ENCODE results near the gene CRACDL.

The CRACDL gene

GRCh38 chr2:98800330-98801064 is 135.5 kb downstream of the CRACDL start:
- DNase-seq: no peak

GRCh38 chr2:98799375-98800329 is 136.4 kb downstream of the CRACDL start:
- DNase-seq: no peak

GRCh38 chr2:98796775-98797544 is 139.1 kb downstream of the CRACDL start:
- DNase-seq: no peak

GRCh38 chr2:98795891-98796676 is 139.9 kb downstream of the CRACDL start:
- DNase-seq: no peak

GRCh38 chr2:98793897-98794830 is 141.9 kb downstream of the CRACDL start:
- no peak for DNase-seq

- DNase-seq: no peak
Observed at GRCh38 chr2:98793275-98793674, 142.8 kb downstream of the CRACDL start.

- no peak for DNase-seq
Observed at GRCh38 chr2:98790221-98790620, 145.8 kb downstream of the CRACDL start.

DNA sequence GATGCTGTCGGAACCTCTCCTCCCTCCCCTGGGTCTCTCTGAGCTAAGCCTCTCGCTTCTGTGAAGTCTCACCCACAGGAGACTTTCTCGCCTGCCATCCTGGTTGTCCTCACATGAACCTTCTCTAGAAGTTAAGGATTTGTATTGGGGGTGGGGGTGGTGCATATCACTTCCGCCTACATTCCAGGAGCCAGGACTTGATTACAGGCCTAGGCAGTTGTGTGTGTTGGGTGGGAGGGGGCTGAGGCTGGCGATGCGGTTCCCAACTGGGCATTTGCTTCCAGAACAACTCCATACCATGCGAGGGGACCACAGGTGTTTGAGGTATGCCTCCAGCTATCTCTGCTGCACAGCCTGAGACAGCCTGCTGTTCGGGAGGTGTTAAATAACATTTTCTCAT is 148.3 kb downstream of the CRACDL start:
- DNase-seq: no peak

DNA sequence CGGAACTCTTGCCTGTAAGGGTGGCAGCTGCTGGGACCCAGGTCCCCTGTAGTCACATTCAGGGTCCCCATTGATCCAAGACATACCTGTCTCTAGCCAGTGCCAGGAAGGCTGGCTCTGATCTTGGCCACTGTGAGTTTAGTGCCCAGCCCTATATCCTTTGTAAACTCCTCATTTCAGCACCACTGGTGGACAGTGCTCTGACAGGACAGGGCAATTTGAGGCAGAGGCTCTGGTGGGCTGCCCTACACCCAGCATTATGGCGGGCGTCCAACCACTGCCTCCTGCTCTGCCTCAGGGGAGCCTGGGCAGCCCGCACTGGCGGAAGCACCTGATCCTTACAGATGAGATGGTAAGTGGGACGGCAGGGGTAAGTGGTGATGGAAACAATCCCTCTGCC is 149.8 kb downstream of the CRACDL start:
- DNase-seq: no peak

DNA sequence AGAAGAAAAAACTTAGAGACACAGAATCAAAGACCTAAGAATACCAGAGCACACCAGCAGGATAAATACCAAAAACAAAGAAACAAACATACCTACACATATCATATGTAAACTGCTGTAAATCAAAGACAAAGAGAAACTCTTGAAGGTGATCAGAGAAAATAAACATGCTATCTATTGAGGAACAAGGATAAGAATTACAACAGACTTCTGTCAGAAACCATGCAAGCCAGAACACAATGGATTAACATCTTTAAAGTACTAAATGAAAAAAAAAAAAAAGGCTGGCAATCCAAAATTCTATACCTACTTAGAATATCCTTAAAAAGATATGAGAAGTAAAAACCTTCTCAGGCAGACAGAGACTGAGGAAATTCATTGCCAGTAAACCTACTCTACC is 153.5 kb downstream of the CRACDL start:
- no peak for DNase-seq

DNA sequence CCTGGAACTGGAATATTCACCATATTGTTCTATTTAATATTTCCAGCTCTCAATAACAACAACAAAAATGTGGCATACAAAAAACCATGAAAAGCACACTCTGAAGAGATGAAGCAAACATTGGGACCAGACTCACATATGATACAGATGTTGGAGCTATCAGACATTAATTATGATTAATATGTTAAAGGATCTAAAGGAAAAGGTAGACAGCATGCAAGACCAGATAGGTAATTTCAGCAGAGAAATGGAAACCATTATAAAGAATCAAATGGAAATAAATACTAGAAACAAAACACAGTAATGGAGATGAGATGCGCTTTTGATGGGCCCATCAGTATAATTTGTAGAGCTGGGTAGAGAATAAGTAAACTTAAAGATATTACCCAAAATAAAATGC is 154.2 kb downstream of the CRACDL start:
- no peak for DNase-seq

- no peak for DNase-seq
Observed at GRCh38 chr2:98778741-98779483, 157.1 kb downstream of the CRACDL start.

GRCh38 chr2:98778151-98778550 is 157.9 kb downstream of the CRACDL start:
- no peak for DNase-seq

DNA sequence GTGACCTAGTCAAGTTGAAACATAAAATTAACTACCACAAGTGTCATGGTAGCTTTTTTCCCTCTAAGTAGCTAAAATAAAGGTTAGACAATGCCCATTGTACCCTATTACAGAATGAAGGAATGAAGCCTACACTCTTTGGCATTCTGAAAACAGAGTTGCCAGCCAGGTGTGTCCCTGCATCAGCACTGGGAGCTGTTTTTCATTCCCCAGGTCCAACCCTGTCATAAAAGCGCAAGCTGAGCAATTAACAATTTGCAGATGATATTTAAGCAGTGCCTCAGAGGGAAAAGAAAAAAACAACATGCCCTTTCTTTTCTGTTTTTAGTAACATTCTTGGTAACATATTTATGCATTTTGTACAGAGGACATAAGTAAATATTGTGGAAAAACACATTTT is 158.3 kb downstream of the CRACDL start:
- no peak for DNase-seq

GRCh38 chr2:98777076-98777475 is 158.9 kb downstream of the CRACDL start:
- no peak for DNase-seq

DNA sequence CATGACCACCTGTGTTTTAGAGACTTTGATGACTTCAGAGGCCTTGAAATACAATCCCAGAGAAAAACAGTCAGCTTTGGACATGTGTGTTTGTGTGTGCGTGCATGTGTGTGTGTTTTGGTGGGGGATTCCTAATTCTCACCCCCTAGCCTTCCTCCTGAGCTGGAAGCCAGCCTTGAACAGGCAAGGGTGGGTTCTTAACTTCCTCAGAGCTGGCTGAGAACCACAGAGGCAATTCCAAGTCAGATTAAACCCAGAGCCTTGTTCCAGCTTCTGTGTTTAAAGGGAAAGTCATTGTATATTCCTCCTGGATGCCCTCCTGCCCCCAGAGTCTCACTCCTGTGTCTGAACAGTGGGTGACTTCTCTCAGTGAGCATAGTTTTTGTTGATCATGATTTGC is 159.9 kb downstream of the CRACDL start:
- DNase-seq: no peak

DNA sequence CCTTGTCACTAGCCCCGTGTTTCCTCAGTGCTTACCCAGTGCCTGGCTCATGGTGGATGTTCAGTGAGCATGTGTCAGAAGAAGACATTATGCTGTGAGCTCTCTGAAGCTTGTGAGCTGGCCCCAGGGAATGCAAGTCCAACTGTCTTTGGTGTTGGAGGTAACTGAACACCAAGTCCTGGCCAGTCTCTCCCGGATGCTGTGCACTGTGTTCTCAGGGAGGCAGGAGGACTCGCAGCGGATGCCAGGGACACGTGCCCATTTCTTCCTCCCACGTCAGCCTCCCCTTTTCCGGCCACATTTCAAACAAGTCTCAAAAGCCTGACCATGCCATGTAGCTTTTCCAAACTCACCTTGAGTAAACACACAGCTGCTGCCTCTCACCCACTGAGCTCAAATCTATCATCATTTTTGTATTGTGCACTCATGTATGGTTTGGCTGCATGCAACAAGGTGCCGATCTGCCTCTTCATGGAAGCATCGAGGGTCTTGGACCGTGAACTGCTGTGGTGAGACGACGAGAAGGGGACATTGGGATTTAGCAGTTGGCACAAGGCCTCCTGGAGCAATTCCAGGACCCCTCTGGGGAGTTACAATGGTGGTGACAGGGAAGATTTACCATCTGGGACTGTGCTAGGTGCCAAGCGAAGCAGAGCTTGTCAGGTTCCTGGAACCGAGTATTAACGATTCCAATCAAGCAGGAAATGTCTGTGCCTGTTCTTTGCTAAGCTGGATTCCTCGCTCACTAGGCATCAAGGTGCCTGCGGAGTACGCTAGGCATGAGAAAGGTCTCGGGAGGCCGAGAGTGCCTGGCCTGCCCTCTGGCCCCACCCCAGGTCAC is 160.7 kb downstream of the CRACDL start:
- no peak for DNase-seq

DNA sequence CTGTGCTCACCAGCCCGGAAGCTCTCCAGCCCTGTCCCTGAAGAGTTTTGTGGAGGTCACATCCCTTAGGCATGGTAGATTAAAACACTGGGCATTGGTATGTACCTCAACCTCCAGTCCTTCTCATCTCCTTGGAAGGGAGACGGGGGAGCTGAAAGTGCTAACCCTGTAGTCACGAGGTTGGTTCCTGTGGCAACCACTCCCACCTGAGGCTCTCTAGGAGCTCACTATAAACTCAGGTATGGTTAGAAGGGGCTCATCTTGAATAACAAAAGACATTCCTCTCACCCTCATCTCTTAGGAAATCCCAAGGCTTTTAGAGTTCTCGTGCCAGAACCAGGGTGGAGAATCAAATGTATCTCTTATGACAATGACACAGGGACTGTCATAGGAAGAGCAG is 162.1 kb downstream of the CRACDL start:
- no peak for DNase-seq

GRCh38 chr2:98773169-98773568 is 162.9 kb downstream of the CRACDL start:
- no peak for DNase-seq

DNA sequence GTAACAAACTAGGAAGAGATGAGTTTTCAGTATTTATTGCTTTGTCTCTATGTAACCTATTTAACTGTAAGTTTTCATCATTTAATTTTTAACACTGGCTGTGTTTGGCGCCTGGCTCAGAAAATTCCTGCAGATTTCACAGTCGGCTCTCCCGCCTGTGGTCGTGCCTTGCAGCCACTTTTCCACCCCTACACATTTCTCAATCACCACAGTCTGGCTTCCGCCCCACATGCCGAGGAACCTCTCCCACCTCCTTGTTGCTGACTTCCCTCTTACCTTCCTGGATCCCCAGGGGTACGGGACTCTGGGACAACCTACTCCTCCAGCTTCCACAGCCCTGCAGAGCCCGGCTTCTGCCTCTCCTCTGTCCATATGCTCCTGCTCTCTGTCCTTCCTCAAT is 163.5 kb downstream of the CRACDL start:
- no peak for DNase-seq
